GM12873 (cell line): ENCODE measurements around the gene IMMP2L.

Experiments used
- CTCF ChIP-seq: IDR thresholded peaks from 2 replicates; pipeline ENCODE4 v1.5.1; 2012; ENCODE audit warnings: low read depth, mild to moderate bottlenecking, moderate library complexity, low read length, control low read depth; ENCODE audit not compliant: insufficient read depth; ENCODE audit errors: missing control alignments

IMMP2L gene

GRCh38 chr7:111083413-111083812 lies 478.9 kb downstream of the IMMP2L start:
- TF ChIP-seq CTCF = no peak

GRCh38 chr7:111082351-111082750 lies 479.9 kb downstream of the IMMP2L start:
- TF ChIP-seq CTCF = no peak

- no peak for TF ChIP-seq CTCF
These were observed 480.6 kb downstream of the IMMP2L start for GRCh38 chr7:111081546-111082267.

- no peak for TF ChIP-seq CTCF
These were observed 481.7 kb downstream of the IMMP2L start for GRCh38 chr7:111080495-111081105.

- TF ChIP-seq CTCF = no peak
These were observed 485.3 kb downstream of the IMMP2L start for GRCh38 chr7:111077001-111077400.

GRCh38 chr7:111076205-111076604 lies 486.1 kb downstream of the IMMP2L start:
- TF ChIP-seq CTCF = no peak

GRCh38 chr7:111075498-111075897 lies 486.8 kb downstream of the IMMP2L start:
- no peak for TF ChIP-seq CTCF
